HCT116 (cell line): ENCODE data around the gene PHF20. TPM values are rescaled to one million over a fixed set of nuclear protein-coding genes. Genes with fewer than 3 reads are reported as not detected.

Experiments
- ATAC-seq: fragments of 200-7000 bp; cut with Tn5 transposase; 2 replicates; pipeline ENCODE4 v1.9.1; 2020; ENCODE audit warnings: mild to moderate bottlenecking, moderate library complexity
- BruUV-seq: library from RNA; stranded (reverse); fragments of 400-500 nt; replicated peaks from 2 replicates; lab custom pipeline; 2021; lab: Mats Ljungman, UMichigan
- CTCF ChIA-PET: fragments of 300-600 bp; sonication (Branson Sonifier 250); formaldehyde crosslinking; loops from one replicate; lab custom pipeline; 2021; ENCODE audit warnings: antibody characterized with exemption; lab: Charles Lee
- POLR2A ChIA-PET: fragments of 300-600, 350-600 bp; sonication (Branson Sonifier 250); formaldehyde crosslinking; loops from one replicate; lab custom pipeline; 2021; ENCODE audit warnings: antibody characterized with exemption; lab: Charles Lee
- RAD21 ChIA-PET, 2 experiments: fragments of 300-600 bp; sonication (Branson Sonifier 250); formaldehyde crosslinking; loops; one replicate each; lab custom pipeline; 2023; ENCODE audit warnings: low total read pairs in 2 of 2; ENCODE audit not compliant: uncharacterized antibody in 2 of 2, unreplicated experiment in 2 of 2, low non-redundant PET in 1 of 2; lab: Charles Lee
- DNase-seq: peaks from one replicate; pipeline ENCODE4 v3.0.0-alpha.2; 2010; ENCODE audit warnings: low read depth, low spot score
- H2AFZ ChIP-seq: fragments of 200-600 bp; shearing (Covaris generic), sonication (generic); 2 replicates; pipeline ENCODE4 v1.6.1; 2017; ENCODE audit warnings: low read depth, mixed run types, mixed read lengths, antibody characterized with exemption, low read length; ENCODE audit not compliant: poor library complexity, severe bottlenecking
- H3K27ac ChIP-seq: 2 replicates; pipeline ENCODE4 v1.5.1; 2012; ENCODE audit warnings: low read depth, low read length
- H3K27me3 ChIP-seq: fragments of 200-600 bp; sonication (generic); 2 replicates; pipeline ENCODE4 v1.6.1; 2016; ENCODE audit warnings: mixed run types, low read length, mixed read lengths; ENCODE audit not compliant: insufficient read depth
- H3K36me3 ChIP-seq, 2 experiments: fragments of 200-500 bp in 1 of 2; fragments of 200-600 bp in 1 of 2; sonication (Bioruptor generic) in 1 of 2; sonication (generic) in 1 of 2; 2 replicates each; pipeline versions ENCODE4 v1.5.1 to v1.6.1; 2014 to 2016; ENCODE audit warnings: low read length in 2 of 2, inconsistent platforms in 1 of 2, mixed read lengths in 1 of 2, mixed run types in 1 of 2; ENCODE audit not compliant: insufficient read depth in 2 of 2, control insufficient read depth in 1 of 2
- H3K4me1 ChIP-seq, 2 experiments: fragments of 200-600 bp in 1 of 2; sonication (generic) in 1 of 2; 2 replicates each; pipeline versions ENCODE4 v1.5.1 to v1.6.1; 2012 to 2017; ENCODE audit warnings: low read length in 2 of 2, inconsistent platforms in 1 of 2, mild to moderate bottlenecking in 1 of 2, mixed read lengths in 1 of 2, mixed run types in 1 of 2, moderate library complexity in 1 of 2; ENCODE audit not compliant: insufficient read depth in 2 of 2, control insufficient read depth in 1 of 2
- H3K4me2 ChIP-seq: fragments of 200-600 bp; sonication (generic); 2 replicates; pipeline ENCODE4 v1.6.1; 2017; ENCODE audit warnings: mixed run types, low read length, mixed read lengths
- H3K4me3 ChIP-seq, 2 experiments: fragments of 200-600 bp in 1 of 2; sonication (generic) in 1 of 2; replicated peaks in 1 of 2; 2 replicates each; pipeline ENCODE4 v1.5.1; 2011 to 2016; ENCODE audit warnings: low read length in 2 of 2, control low read depth in 1 of 2, low read depth in 1 of 2, mild to moderate bottlenecking in 1 of 2, mixed read lengths in 1 of 2, mixed run types in 1 of 2
- H3K79me2 ChIP-seq: fragments of 200-600 bp; sonication (generic); 2 replicates; pipeline ENCODE4 v1.6.1; 2017; ENCODE audit warnings: mild to moderate bottlenecking, mixed run types, low read length, moderate library complexity, mixed read lengths; ENCODE audit not compliant: insufficient read depth
- H3K9ac ChIP-seq: fragments of 200-600 bp; sonication (generic); 2 replicates; pipeline ENCODE4 v1.6.1; 2016; ENCODE audit warnings: low read length, mixed read lengths
- H3K9me2 ChIP-seq: fragments of 200-600 bp; sonication (generic), shearing (Covaris generic); 2 replicates; pipeline ENCODE4 v1.6.1; 2017; ENCODE audit warnings: mixed run types, mild to moderate bottlenecking, moderate library complexity; ENCODE audit not compliant: insufficient read depth
- H3K9me3 ChIP-seq, 2 experiments: fragments of 200-500 bp in 1 of 2; fragments of 200-600 bp in 1 of 2; sonication (Bioruptor generic) in 1 of 2; sonication (generic) in 1 of 2; 2 replicates each; pipeline ENCODE4 v1.6.1; 2014 to 2017; ENCODE audit warnings: low read length in 2 of 2, mixed read lengths in 2 of 2, inconsistent platforms in 1 of 2, low read depth in 1 of 2, mild to moderate bottlenecking in 1 of 2, mixed run types in 1 of 2, moderate library complexity in 1 of 2; ENCODE audit not compliant: control insufficient read depth in 1 of 2, insufficient read depth in 1 of 2
- H4K20me1 ChIP-seq: fragments of 200-600 bp; sonication (generic), shearing (Covaris generic); 2 replicates; pipeline ENCODE4 v1.6.1; 2017; ENCODE audit warnings: mixed run types, mild to moderate bottlenecking, moderate library complexity; ENCODE audit not compliant: insufficient read depth
- CEBPB ChIP-seq: IDR thresholded peaks from 2 replicates; pipeline ENCODE4 v1.6.1; 2012; ENCODE audit warnings: low read depth
- EGR1 ChIP-seq: IDR thresholded peaks from 2 replicates; pipeline ENCODE4 v1.6.1; 2012; ENCODE audit warnings: low read depth
- ELF1 ChIP-seq: IDR thresholded peaks from 2 replicates; pipeline ENCODE4 v1.6.1; 2012; ENCODE audit warnings: low read depth, borderline replicate concordance
- EZH2 ChIP-seq: fragments of 200-600 bp; sonication (generic); IDR thresholded peaks from 2 replicates; pipeline ENCODE4 v1.6.1; 2017; ENCODE audit warnings: antibody characterized with exemption, mixed run types
- EZH2phosphoT487 ChIP-seq: fragments of 200-600 bp; IDR thresholded peaks from 2 replicates; pipeline ENCODE4 v1.6.1; 2018; ENCODE audit warnings: antibody characterized with exemption, borderline replicate concordance
- FOSL1 ChIP-seq: IDR thresholded peaks from 2 replicates; pipeline ENCODE4 v1.6.1; 2012; ENCODE audit warnings: low read depth
- POLR2A ChIP-seq: IDR thresholded peaks from 2 replicates; pipeline ENCODE4 v1.7.0; 2011; ENCODE audit warnings: borderline replicate concordance; ENCODE audit not compliant: insufficient read depth, insufficient read length; ENCODE audit errors: extremely low read depth
- POLR2AphosphoS5 ChIP-seq: IDR thresholded peaks from 2 replicates; pipeline ENCODE4 v1.6.1; 2011; ENCODE audit warnings: mild to moderate bottlenecking, low read depth, low read length, moderate library complexity
- RAD21 ChIP-seq: IDR thresholded peaks from 2 replicates; pipeline ENCODE4 v1.6.1; 2012; ENCODE audit warnings: low read depth, mild to moderate bottlenecking
- SRF ChIP-seq: IDR thresholded peaks from 2 replicates; pipeline ENCODE4 v1.6.1; 2012; ENCODE audit warnings: low read depth
- YY1 ChIP-seq: IDR thresholded peaks from 2 replicates; pipeline ENCODE4 v1.6.1; 2011; ENCODE audit warnings: low read length, low read depth, moderate library complexity, mild to moderate bottlenecking; ENCODE audit not compliant: insufficient replicate concordance; ENCODE audit errors: extremely low read depth
- ZFX ChIP-seq: fragments of 450-650 bp; IDR thresholded peaks from 2 replicates; pipeline ENCODE4 v1.6.1; 2017
- ZNF274 ChIP-seq: fragments of 200-500 bp; sonication (Bioruptor generic); IDR thresholded peaks from 2 replicates; pipeline ENCODE4 v1.6.1; 2014; ENCODE audit warnings: mild to moderate bottlenecking, low read depth, low read length, inconsistent platforms
- intact Hi-C: fragments of 100-400 bp; cut with micrococcal nuclease; formaldehyde crosslinking; loops from 2 replicates; pipeline ENCODE4 v1.10.0; 2022
- total RNA-seq: library from RNA; stranded (reverse); gene quantifications from one replicate; pipeline ENCODE4 v1.2.1, GENCODE V29; 2021; ENCODE audit not compliant: unreplicated experiment
- TF ChIP-seq, protein P1 (sequence below): IDR thresholded peaks from 2 replicates; pipeline ENCODE4 v1.6.1; 2012
- TF ChIP-seq, protein P2 (sequence below), 3 experiments: fragments of 200-600 bp in 1 of 3; sonication (generic) in 1 of 3; IDR thresholded peaks in 2 of 3; conservative IDR thresholded peaks in 1 of 3; 2 replicates each; pipeline ENCODE4 v1.5.1; 2012 to 2017; ENCODE audit warnings: low read depth in 2 of 3, low read length in 2 of 3, antibody characterized with exemption in 1 of 3, borderline replicate concordance in 1 of 3, control low read depth in 1 of 3, mild to moderate bottlenecking in 1 of 3, mixed read lengths in 1 of 3, mixed run types in 1 of 3, moderate library complexity in 1 of 3; ENCODE audit not compliant: insufficient read depth in 1 of 3

PHF20 gene
- total RNA-seq, 1 experiment from 2014 or later, result 40.8 TPM

DNA sequence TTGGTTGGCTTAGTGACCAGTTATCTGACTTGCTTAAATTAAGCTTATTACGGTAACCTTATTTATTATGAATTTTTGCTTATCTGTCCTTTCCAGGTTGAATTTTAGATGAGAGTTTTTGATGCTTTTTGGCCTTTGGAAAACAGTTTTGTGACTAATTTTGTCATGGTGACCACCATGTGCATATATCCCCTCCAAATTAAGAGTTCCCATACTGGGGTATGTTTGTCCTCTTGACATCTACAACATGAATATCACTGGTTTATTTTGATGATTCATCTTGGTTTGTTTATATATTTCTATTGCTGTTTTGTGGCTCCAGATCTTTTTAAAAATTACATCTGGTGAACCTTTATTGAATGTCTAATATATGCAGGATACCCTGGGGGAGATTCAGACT lies 61.4 kb downstream of the PHF20 start:
- DNase-seq (no peak), ATAC-seq (no peak)
- no peak overlapping the region for H3K27ac ChIP-seq
- 0 out of 4 replicates have a peak, but pooled peaks cover 0 to 3% of the 10 kb centered on the region in 2 experiments for H3K4me1 ChIP-seq
- H3K4me3 ChIP-seq, result no peak overlapping the region
- ChIA-PET CTCF (no interaction called here), RAD21 (no interaction called here), POLR2A (no interaction called here)
- H3K4me2 ChIP-seq, result no peak overlapping the region
- H3K9ac ChIP-seq, result no peak overlapping the region
- no TSS peak for BruUV-seq
- TF ChIP-seq EZH2phosphoT487 (no peak), RAD21 (no peak), EGR1 (no peak), EZH2 (no peak), ZFX (no peak), YY1 (no peak), POLR2A (no peak), CEBPB (no peak), SRF (no peak), FOSL1 (no peak), ZNF274 (no peak), ELF1 (no peak), POLR2AphosphoS5 (no peak)
- TF ChIP-seq, protein P1, sequence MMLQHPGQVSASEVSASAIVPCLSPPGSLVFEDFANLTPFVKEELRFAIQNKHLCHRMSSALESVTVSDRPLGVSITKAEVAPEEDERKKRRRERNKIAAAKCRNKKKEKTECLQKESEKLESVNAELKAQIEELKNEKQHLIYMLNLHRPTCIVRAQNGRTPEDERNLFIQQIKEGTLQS, result no peak
- TF ChIP-seq, protein P2, sequence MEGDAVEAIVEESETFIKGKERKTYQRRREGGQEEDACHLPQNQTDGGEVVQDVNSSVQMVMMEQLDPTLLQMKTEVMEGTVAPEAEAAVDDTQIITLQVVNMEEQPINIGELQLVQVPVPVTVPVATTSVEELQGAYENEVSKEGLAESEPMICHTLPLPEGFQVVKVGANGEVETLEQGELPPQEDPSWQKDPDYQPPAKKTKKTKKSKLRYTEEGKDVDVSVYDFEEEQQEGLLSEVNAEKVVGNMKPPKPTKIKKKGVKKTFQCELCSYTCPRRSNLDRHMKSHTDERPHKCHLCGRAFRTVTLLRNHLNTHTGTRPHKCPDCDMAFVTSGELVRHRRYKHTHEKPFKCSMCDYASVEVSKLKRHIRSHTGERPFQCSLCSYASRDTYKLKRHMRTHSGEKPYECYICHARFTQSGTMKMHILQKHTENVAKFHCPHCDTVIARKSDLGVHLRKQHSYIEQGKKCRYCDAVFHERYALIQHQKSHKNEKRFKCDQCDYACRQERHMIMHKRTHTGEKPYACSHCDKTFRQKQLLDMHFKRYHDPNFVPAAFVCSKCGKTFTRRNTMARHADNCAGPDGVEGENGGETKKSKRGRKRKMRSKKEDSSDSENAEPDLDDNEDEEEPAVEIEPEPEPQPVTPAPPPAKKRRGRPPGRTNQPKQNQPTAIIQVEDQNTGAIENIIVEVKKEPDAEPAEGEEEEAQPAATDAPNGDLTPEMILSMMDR (IDR thresholded peaks at IDR 0.05 in 2 of 3, conservative IDR thresholded peaks at IDR 0.05 in 1 of 3; ENCODE audit: borderline replicate concordance in 1 of 3, insufficient read depth in 1 of 3, low read depth in 2 of 3, low read length in 2 of 3), result no peak
- no peaks in the 10 kb centered on the region for H3K9me2 ChIP-seq
- no peaks in the 10 kb centered on the region for H4K20me1 ChIP-seq
- no peaks in the 10 kb centered on the region; the same call in 1 of the 2 replicates for H3K79me2 ChIP-seq
- intact Hi-C loops, result no loop called here
- no peaks in the 10 kb centered on the region for H3K9me3 ChIP-seq
- H3K36me3 ChIP-seq, result no peaks in the 10 kb centered on the region
- H3K27me3 ChIP-seq, result no peaks in the 10 kb centered on the region
- no peak overlapping the region for H2AFZ ChIP-seq
